ENCODE results near the gene AGTRAP.
A peak's percentile ranks its signal among the peaks of the same experiment; 100 is the strongest.

Gene AGTRAP

GRCh38 chr1:11736746-11737639, 1.1 kb downstream of the AGTRAP start:
- peak; percentile 63 for DNase-seq

GRCh38 chr1:11738096-11738495, 2.2 kb downstream of the AGTRAP start:
- no peak for DNase-seq

GRCh38 chr1:11738783-11739182, 2.8 kb downstream of the AGTRAP start:
- DNase-seq, result no peak

GRCh38 chr1:11740258-11741192, 4.6 kb downstream of the AGTRAP start:
- DNase-seq, result no peak

GRCh38 chr1:11741482-11741881, 5.5 kb downstream of the AGTRAP start:
- DNase-seq, result no peak

- DNase-seq, result no peak
Observed at GRCh38 chr1:11741919-11742558, 6.1 kb downstream of the AGTRAP start.

- no peak for DNase-seq
Observed at GRCh38 chr1:11744287-11744686, 8.4 kb downstream of the AGTRAP start.

- no peak for DNase-seq
Observed at GRCh38 chr1:11746092-11746491, 10.2 kb downstream of the AGTRAP start.

GRCh38 chr1:11746795-11747487, 11.0 kb downstream of the AGTRAP start:
- DNase-seq, result no peak

GRCh38 chr1:11748294-11749202, 12.6 kb downstream of the AGTRAP start:
- no peak for DNase-seq

GRCh38 chr1:11749203-11749689, 13.3 kb downstream of the AGTRAP start:
- peak; percentile 7 for DNase-seq

GRCh38 chr1:11749996-11750395, 14.1 kb downstream of the AGTRAP start:
- DNase-seq, result no peak

- no peak for DNase-seq
Observed at GRCh38 chr1:11751087-11751486, 15.2 kb downstream of the AGTRAP start.

- no peak for DNase-seq
Observed at GRCh38 chr1:11752359-11753088, 16.6 kb downstream of the AGTRAP start.

GRCh38 chr1:11753555-11754208, 17.7 kb downstream of the AGTRAP start:
- no peak for DNase-seq

GRCh38 chr1:11757047-11757446, 21.1 kb downstream of the AGTRAP start:
- DNase-seq, result no peak

- no peak for DNase-seq
Observed at GRCh38 chr1:11759791-11760190, 23.9 kb downstream of the AGTRAP start.

GRCh38 chr1:11761285-11761684, 25.3 kb downstream of the AGTRAP start:
- DNase-seq, result no peak

- no peak for DNase-seq
Observed at GRCh38 chr1:11761988-11762406, 26.1 kb downstream of the AGTRAP start, which contains the start of gene C1orf167. Gene C1orf167, plus strand, starts transcription at chr1:11762193. Its CDS starts 2,208 bp downstream, at chr1:11764401.

GRCh38 chr1:11764115-11764514, 28.2 kb downstream of the AGTRAP start:
- no peak for DNase-seq
